Measurements from ENCODE around the gene CERT1.

The CERT1 gene

DNA sequence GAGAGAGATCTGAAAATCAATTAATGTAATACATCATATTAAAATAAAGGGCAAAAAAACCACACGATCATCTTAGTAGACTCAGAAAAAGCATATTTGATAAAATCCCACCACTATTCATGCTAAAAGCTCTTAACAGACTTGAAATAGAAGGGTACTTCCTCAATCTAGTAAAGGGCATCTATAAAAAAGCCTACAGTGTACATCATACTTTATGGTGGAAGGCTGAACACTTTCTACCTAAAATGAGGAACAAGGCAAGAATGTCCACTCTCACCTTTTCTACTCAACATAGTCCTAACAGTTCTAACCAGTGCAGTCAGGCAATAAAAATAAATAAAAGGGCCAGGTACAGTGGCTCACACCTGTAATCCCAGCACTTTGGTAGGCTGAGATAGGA, 39.2 kb upstream of the CERT1 start:
- H3K27ac ChIP-seq = no peak overlapping the region
- TF ChIP-seq, protein P1, sequence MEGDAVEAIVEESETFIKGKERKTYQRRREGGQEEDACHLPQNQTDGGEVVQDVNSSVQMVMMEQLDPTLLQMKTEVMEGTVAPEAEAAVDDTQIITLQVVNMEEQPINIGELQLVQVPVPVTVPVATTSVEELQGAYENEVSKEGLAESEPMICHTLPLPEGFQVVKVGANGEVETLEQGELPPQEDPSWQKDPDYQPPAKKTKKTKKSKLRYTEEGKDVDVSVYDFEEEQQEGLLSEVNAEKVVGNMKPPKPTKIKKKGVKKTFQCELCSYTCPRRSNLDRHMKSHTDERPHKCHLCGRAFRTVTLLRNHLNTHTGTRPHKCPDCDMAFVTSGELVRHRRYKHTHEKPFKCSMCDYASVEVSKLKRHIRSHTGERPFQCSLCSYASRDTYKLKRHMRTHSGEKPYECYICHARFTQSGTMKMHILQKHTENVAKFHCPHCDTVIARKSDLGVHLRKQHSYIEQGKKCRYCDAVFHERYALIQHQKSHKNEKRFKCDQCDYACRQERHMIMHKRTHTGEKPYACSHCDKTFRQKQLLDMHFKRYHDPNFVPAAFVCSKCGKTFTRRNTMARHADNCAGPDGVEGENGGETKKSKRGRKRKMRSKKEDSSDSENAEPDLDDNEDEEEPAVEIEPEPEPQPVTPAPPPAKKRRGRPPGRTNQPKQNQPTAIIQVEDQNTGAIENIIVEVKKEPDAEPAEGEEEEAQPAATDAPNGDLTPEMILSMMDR (conservative IDR thresholded peaks at IDR 0.05) = no peak

DNA sequence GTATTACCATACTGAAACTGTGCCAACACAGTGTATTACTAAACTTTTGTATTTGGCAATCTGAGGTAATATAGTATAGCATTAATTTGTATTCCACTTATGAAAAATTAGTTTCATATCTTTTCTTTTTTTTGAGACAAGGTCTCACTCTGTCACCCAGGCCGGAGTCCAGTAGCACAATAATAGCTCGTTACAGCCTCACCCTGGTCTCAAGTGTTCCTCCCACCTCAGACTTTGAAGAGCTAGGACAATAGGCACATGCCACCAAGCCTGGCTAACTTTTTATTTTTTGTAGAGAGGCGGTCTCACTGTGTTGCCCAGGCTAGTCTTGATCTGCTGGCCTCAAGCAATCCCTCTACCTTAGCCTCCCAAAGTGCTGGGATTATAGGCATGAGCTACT, 36.4 kb upstream of the CERT1 start:
- TF ChIP-seq, protein P1 (conservative IDR thresholded peaks at IDR 0.05) = no peak
- no peak overlapping the region for H3K27ac ChIP-seq

DNA sequence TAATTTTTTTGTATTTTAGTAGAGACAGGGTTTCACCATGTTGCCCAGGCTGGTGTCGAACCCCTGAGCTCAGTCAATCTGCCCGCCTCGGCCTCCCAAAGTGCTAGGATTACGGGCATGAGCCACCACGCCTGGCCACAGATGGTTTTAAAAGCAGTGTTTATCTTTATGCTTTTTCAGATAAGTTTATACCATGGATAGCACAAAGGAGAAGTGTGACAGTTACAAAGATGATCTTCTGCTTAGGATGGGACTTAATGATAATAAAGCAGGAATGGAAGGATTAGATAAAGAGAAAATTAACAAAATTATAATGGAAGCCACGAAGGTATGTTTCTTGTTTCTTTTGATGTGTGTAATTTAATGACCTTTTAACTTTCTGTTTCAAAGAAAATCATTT, 35.4 kb upstream of the CERT1 start:
- TF ChIP-seq, protein P1 (conservative IDR thresholded peaks at IDR 0.05) = no peak
- H3K27ac ChIP-seq = no peak overlapping the region

DNA sequence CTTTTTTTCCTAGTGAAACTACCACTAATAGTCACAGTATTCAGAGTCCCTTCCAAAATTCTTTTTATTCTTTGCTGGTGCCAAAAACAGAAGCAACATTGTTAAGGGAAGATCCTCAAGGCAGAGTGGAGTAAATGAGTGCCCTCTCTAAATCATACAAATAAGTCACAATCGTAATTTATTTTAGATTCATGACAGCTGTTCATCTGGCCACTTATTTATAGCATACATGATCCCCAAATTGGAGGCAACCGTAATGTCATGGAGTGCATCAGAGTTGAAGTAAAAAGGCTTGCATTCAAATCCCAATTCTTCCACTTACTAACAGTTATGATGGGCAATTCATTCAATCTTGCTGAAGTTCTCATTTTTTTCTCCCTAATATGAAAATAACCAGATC, 33.7 kb upstream of the CERT1 start:
- TF ChIP-seq, protein P1 (conservative IDR thresholded peaks at IDR 0.05) = no peak
- no peak overlapping the region for H3K27ac ChIP-seq

DNA sequence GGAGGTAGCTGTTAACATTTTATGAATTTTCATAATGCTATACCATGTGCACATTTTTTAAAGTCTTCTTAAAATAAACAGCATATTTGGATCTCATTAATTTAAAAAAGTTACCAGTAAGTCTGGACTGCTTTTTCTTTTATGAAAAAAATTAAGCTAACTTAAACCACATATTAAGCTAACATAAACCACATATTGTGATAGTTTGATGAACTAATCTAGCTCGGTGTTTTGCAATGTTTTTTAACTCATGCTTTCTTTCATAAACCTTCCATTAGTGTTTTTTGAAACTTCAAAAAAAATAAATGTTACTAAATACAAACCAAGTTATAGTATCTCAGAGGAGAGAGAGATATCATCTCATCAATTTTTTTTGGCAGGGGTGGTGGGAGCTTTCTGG, 26.8 kb upstream of the CERT1 start:
- H3K27ac ChIP-seq = no peak overlapping the region
- TF ChIP-seq, protein P1 (conservative IDR thresholded peaks at IDR 0.05) = no peak

DNA sequence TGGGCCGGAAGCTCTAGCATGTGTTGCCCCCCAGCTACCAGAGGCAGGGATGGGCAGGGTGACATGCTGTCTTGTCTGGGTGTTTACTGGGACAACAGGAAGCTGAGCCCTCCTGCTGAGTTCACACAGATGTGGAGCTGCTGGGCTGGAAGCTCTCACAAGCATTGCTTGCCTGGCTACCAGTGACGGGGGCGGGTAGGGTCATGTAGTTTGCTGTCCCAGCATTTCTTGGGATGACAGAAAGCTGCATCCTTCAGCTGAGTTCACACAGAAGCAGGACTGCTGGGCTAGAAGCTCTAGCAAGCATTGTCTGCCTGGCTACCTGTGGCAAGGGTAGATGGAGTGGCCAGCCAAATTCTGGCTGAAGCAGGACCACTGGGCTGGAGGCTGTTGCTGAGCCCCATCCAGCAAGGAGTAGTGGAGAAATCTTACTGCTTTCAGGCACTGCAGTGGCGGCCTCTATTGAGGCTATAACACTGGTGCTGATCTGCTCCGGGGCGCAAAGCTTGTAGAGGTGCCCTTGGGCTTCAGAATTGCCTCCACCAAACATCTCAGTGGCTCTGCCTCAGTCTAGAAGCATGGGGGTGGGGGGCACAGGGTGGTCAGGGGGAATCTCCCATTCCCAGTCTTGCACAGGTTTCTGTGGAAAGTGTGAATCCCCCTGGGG, 25.4 kb upstream of the CERT1 start:
- H3K27ac ChIP-seq = no peak overlapping the region
- TF ChIP-seq, protein P1 (conservative IDR thresholded peaks at IDR 0.05) = no peak

DNA sequence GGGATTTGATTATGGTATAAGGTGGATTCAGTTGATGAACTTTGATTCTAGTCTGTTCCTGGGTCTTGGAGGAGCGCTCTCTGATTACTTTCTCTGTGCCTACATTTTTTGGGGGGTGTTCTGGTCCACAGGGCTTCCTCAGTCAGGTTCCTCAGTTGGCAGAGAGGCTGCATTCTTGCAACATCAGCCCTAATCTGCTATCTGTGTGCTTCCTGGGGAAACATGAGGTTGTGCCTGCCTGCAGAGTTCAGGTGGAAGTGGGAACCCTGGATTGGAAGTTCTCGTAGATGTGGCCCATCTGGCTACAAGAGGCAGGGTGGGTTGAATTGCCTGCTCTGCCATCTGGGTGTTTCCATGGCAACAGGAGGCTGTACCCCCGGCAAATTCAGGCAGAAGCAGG, 24.7 kb upstream of the CERT1 start:
- TF ChIP-seq, protein P1 (conservative IDR thresholded peaks at IDR 0.05) = no peak
- H3K27ac ChIP-seq = no peak overlapping the region

Data from VCaP (cell line).